GM15510 (cell line): Measurements from ENCODE around the gene MED12.

Source experiments
- POLR2A ChIP-seq: IDR thresholded peaks from 3 replicates; pipeline ENCODE4 v1.6.1; 2011; ENCODE audit warnings: borderline replicate concordance; ENCODE audit not compliant: insufficient read length; ENCODE audit errors: extremely low read depth

MED12 gene

GRCh38 chrX:71118032-71118984 is at the start of gene MED12:
Gene MED12 (plus strand): TSS chrX:71118596. CDS start chrX:71118755, 159 bp downstream.
- peak; percentile 55 for TF ChIP-seq POLR2A

- TF ChIP-seq POLR2A, result no peak
Observed at GRCh38 chrX:71070531-71070930, 47.9 kb upstream of the MED12 start.

- no peak for TF ChIP-seq POLR2A
Observed at GRCh38 chrX:71081330-71082123, 36.9 kb upstream of the MED12 start.

GRCh38 chrX:71082124-71082647 is 36.2 kb upstream of the MED12 start:
- no peak for TF ChIP-seq POLR2A

- TF ChIP-seq POLR2A, result no peak
Observed at GRCh38 chrX:71082822-71083221, 35.6 kb upstream of the MED12 start.

GRCh38 chrX:71085900-71086299 is 32.5 kb upstream of the MED12 start:
- TF ChIP-seq POLR2A, result no peak

GRCh38 chrX:71091263-71091662 is 27.1 kb upstream of the MED12 start:
- TF ChIP-seq POLR2A, result no peak

GRCh38 chrX:71095033-71095432 is 23.4 kb upstream of the MED12 start:
- TF ChIP-seq POLR2A, result no peak

- peak; percentile 67 for TF ChIP-seq POLR2A
Observed at GRCh38 chrX:71095555-71095980, 22.8 kb upstream of the MED12 start, which contains the start of gene FOXO4. Gene FOXO4 (plus strand): TSS chrX:71095851. CDS start chrX:71096529, 678 bp downstream.

- TF ChIP-seq POLR2A, result no peak
Observed at GRCh38 chrX:71095981-71096759, 22.2 kb upstream of the MED12 start.

GRCh38 chrX:71096760-71097032 is 21.7 kb upstream of the MED12 start:
- no peak for TF ChIP-seq POLR2A

- no peak for TF ChIP-seq POLR2A
Observed at GRCh38 chrX:71098302-71098701, 20.1 kb upstream of the MED12 start.

GRCh38 chrX:71098951-71099506 is 19.4 kb upstream of the MED12 start:
- no peak for TF ChIP-seq POLR2A

GRCh38 chrX:71099736-71100135 is 18.7 kb upstream of the MED12 start:
- no peak for TF ChIP-seq POLR2A
